ENCODE measurements around the gene TSC2. TPM values are rescaled to one million over a fixed set of nuclear protein-coding genes. Genes with fewer than 3 reads are reported as not detected.

TSC2 gene
- total and polyA plus RNA-seq, 5 donors from 2014 or later, result 22.7 to 133 (median 26.6) TPM

GRCh38 chr16:2063861-2064260 lies 16.1 kb downstream of the TSC2 start:
- no peak overlapping the region for H3K27ac Mint-ChIP-seq
- H3K4me3 Mint-ChIP-seq, result no peak overlapping the region
- H3K36me3 ChIP-seq (ENCODE audit: control insufficient read depth, insufficient read depth, low read length), result peaks cover 29% of the 10 kb centered on the region
- H3K4me1 ChIP-seq (ENCODE audit: control insufficient read depth, insufficient read depth, low read length, poor library complexity, severe bottlenecking), result no peaks in the 10 kb centered on the region
- no peaks in the 10 kb centered on the region for H3K27me3 ChIP-seq (ENCODE audit: control insufficient read depth, insufficient read depth, low read length)
- no peak overlapping the region for H3K4me3 ChIP-seq (ENCODE audit: low read depth, low read length)
- DNase-seq (no peak), ATAC-seq (ENCODE audit: low read depth in 2 of 2) (no peak)
- H3K27me3 Mint-ChIP-seq, result no peaks in the 10 kb centered on the region
- H3K9me3 ChIP-seq (ENCODE audit: control insufficient read depth in 2 of 2, low read length in 2 of 2), result no peaks in the 10 kb centered on the region
- no peak overlapping the region for H3K27ac ChIP-seq (ENCODE audit: insufficient read depth, low read length, poor library complexity, severe bottlenecking)
- H3K4me1 Mint-ChIP-seq, result no peaks in the 10 kb centered on the region
- H3K9me3 Mint-ChIP-seq, result no peaks in the 10 kb centered on the region
- H3K36me3 Mint-ChIP-seq, result peaks cover 19% of the 10 kb centered on the region

DNA sequence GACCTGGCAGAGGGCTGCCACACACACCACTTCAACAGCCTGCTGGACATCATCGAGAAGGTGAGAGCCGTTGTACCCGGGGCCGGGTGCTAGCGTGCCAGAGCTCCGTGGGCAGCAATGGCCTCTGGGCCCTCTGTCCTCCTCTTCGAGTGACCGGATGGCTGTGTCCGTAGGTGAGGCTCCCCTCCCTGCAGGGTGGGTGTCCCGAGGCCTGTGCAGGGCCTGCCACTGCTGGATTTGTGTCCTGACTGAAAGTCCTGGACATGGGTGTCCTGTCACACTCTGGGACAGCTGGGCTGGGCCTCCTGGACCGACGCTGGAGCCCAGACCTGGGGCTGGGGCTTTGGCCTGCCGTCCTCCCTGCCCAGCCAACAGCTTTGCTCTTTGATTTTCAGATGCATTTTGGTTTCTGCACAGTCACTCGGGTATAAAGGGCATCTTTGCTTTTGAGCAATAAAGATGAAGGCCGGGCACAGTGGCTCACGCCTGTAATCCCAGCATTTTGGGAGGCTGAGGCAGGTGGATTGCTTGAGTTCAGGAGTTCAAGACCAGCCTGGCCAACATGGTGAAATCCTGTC lies 16.7 kb downstream of the TSC2 start:
- H3K36me3 ChIP-seq (ENCODE audit: control insufficient read depth, insufficient read depth, low read length), result peaks cover 32% of the 10 kb centered on the region

GRCh38 chr16:2066139-2066538 lies 18.4 kb downstream of the TSC2 start:
- Mint-ChIP-seq H3K4me1 (no peaks in the 10 kb centered on the region), H3K27me3 (no peaks in the 10 kb centered on the region), H3K4me3 (no peak overlapping the region), H3K27ac (no peak overlapping the region), H3K9me3 (no peaks in the 10 kb centered on the region), H3K36me3 (peaks cover 24% of the 10 kb centered on the region)
- H3K27me3 ChIP-seq (ENCODE audit: control insufficient read depth, insufficient read depth, low read length), result no peaks in the 10 kb centered on the region
- DNase-seq, result no peak
- H3K27ac ChIP-seq (ENCODE audit: insufficient read depth, low read length, poor library complexity, severe bottlenecking), result no peak overlapping the region
- H3K36me3 ChIP-seq (ENCODE audit: control insufficient read depth, insufficient read depth, low read length), result peaks cover 34% of the 10 kb centered on the region
- H3K9me3 ChIP-seq (ENCODE audit: control insufficient read depth in 2 of 2, low read length in 2 of 2), result no peaks in the 10 kb centered on the region
- no peaks in the 10 kb centered on the region for H3K4me1 ChIP-seq (ENCODE audit: control insufficient read depth, insufficient read depth, low read length, poor library complexity, severe bottlenecking)
- ATAC-seq (ENCODE audit: low read depth in 2 of 2), result no peak
- no peak overlapping the region for H3K4me3 ChIP-seq (ENCODE audit: low read depth, low read length)

More for the DNA sequence above, 16.7 kb downstream of the TSC2 start:
- H3K36me3 Mint-ChIP-seq, result peaks cover 19% of the 10 kb centered on the region
- Histone ChIP-seq H3K27me3 (ENCODE audit: control insufficient read depth, insufficient read depth, low read length) (no peaks in the 10 kb centered on the region), H3K27ac (ENCODE audit: insufficient read depth, low read length, poor library complexity, severe bottlenecking) (no peak overlapping the region), H3K4me1 (ENCODE audit: control insufficient read depth, insufficient read depth, low read length, poor library complexity, severe bottlenecking) (no peaks in the 10 kb centered on the region), H3K4me3 (ENCODE audit: low read depth, low read length) (no peak overlapping the region), H3K9me3 (ENCODE audit: control insufficient read depth in 2 of 2, low read length in 2 of 2) (no peaks in the 10 kb centered on the region)
- H3K4me1 Mint-ChIP-seq, result no peaks in the 10 kb centered on the region
- no peak for ATAC-seq (ENCODE audit: low read depth in 2 of 2)
- H3K27ac Mint-ChIP-seq, result no peak overlapping the region
- no peaks in the 10 kb centered on the region for H3K9me3 Mint-ChIP-seq
- DNase-seq, result no peak
- no peaks in the 10 kb centered on the region for H3K27me3 Mint-ChIP-seq
- no peak overlapping the region for H3K4me3 Mint-ChIP-seq

GRCh38 chr16:2070576-2071453 lies 23.0 kb downstream of the TSC2 start:
- H3K36me3 ChIP-seq (ENCODE audit: control insufficient read depth, insufficient read depth, low read length), result peaks cover 53% of the 10 kb centered on the region
- Mint-ChIP-seq H3K36me3 (peaks cover 17% of the 10 kb centered on the region), H3K27ac (no peak overlapping the region), H3K4me1 (no peaks in the 10 kb centered on the region), H3K4me3 (no peak overlapping the region), H3K9me3 (no peaks in the 10 kb centered on the region), H3K27me3 (no peaks in the 10 kb centered on the region)
- H3K9me3 ChIP-seq (ENCODE audit: control insufficient read depth in 2 of 2, low read length in 2 of 2), result no peaks in the 10 kb centered on the region
- no peak overlapping the region for H3K4me3 ChIP-seq (ENCODE audit: low read depth, low read length)
- H3K27ac ChIP-seq (ENCODE audit: insufficient read depth, low read length, poor library complexity, severe bottlenecking), result no peak overlapping the region
- H3K27me3 ChIP-seq (ENCODE audit: control insufficient read depth, insufficient read depth, low read length), result no peaks in the 10 kb centered on the region
- DNase-seq, result no peak
- no peaks in the 10 kb centered on the region for H3K4me1 ChIP-seq (ENCODE audit: control insufficient read depth, insufficient read depth, low read length, poor library complexity, severe bottlenecking)
- ATAC-seq (ENCODE audit: low read depth in 2 of 2), result no peak

- Mint-ChIP-seq H3K4me1 (no peaks in the 10 kb centered on the region), H3K9me3 (peaks cover 0 to 2% (median 0%) of the 10 kb centered on the region in 7 donors), H3K4me3 (no peak overlapping the region), H3K27me3 (no peaks in the 10 kb centered on the region), H3K36me3 (peaks cover 12% of the 10 kb centered on the region), H3K27ac (no peak overlapping the region)
- Histone ChIP-seq H3K4me1 (ENCODE audit: control insufficient read depth, insufficient read depth, low read length, poor library complexity, severe bottlenecking) (no peaks in the 10 kb centered on the region), H3K36me3 (ENCODE audit: control insufficient read depth, insufficient read depth, low read length) (peaks cover 51% of the 10 kb centered on the region), H3K9me3 (ENCODE audit: control insufficient read depth in 2 of 2, low read length in 2 of 2) (no peaks in the 10 kb centered on the region), H3K4me3 (ENCODE audit: low read depth, low read length) (no peak overlapping the region), H3K27ac (ENCODE audit: insufficient read depth, low read length, poor library complexity, severe bottlenecking) (no peak overlapping the region), H3K27me3 (ENCODE audit: control insufficient read depth, insufficient read depth, low read length) (no peaks in the 10 kb centered on the region)
- DNase-seq (no peak), ATAC-seq (ENCODE audit: low read depth in 2 of 2) (no peak)
These were observed 23.8 kb downstream of the TSC2 start for GRCh38 chr16:2071454-2072202.

DNA sequence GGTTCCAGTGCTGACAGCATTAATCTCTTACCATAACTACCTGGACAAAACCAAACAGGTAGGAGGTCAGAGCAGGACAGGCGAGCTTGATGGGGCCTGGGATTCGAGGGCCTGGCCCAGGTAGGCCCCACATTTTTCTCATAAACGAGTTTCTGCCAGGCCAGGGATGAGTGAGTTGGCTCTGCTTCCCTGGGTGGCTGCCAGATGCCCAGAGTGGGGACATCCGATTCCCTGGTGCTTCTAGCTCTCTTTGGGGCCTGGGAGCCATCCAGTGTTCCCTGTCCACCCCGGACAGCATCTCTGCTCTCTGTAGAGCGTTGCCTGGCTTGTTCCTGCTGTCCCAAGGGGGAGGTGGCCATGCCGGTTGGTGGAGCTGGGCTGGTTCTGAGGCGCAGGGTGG lies 25.1 kb downstream of the TSC2 start:
- H3K4me3 ChIP-seq (ENCODE audit: low read depth, low read length), result no peak overlapping the region
- no peak overlapping the region for H3K4me3 Mint-ChIP-seq
- peaks cover 0 to 2% (median 0%) of the 10 kb centered on the region in 7 donors for H3K9me3 Mint-ChIP-seq
- no peaks in the 10 kb centered on the region for H3K9me3 ChIP-seq (ENCODE audit: control insufficient read depth in 2 of 2, low read length in 2 of 2)
- H3K27me3 ChIP-seq (ENCODE audit: control insufficient read depth, insufficient read depth, low read length), result no peaks in the 10 kb centered on the region
- no peak overlapping the region for H3K27ac Mint-ChIP-seq
- no peak for ATAC-seq (ENCODE audit: low read depth in 2 of 2)
- no peak overlapping the region for H3K27ac ChIP-seq (ENCODE audit: insufficient read depth, low read length, poor library complexity, severe bottlenecking)
- no peak for DNase-seq
- H3K36me3 ChIP-seq (ENCODE audit: control insufficient read depth, insufficient read depth, low read length), result peaks cover 46% of the 10 kb centered on the region
- no peaks in the 10 kb centered on the region for H3K27me3 Mint-ChIP-seq
- H3K36me3 Mint-ChIP-seq, result peaks cover 9% of the 10 kb centered on the region
- H3K4me1 Mint-ChIP-seq, result no peaks in the 10 kb centered on the region
- H3K4me1 ChIP-seq (ENCODE audit: control insufficient read depth, insufficient read depth, low read length, poor library complexity, severe bottlenecking), result no peaks in the 10 kb centered on the region

DNA sequence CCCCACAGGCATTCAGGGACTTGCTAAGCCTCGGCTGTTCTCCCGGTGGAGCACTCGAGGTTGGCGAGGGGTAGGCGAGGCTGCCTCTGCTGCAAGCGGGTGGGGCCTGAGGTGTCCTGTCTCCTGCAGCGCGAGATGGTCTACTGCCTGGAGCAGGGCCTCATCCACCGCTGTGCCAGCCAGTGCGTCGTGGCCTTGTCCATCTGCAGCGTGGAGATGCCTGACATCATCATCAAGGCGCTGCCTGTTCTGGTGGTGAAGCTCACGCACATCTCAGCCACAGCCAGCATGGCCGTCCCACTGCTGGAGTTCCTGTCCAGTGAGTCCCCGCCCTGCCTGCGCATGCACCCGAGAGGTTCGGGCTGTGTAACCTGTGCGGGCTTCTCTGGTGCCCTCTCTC lies 26.3 kb downstream of the TSC2 start:
- H3K27ac ChIP-seq (ENCODE audit: insufficient read depth, low read length, poor library complexity, severe bottlenecking), result no peak overlapping the region
- no peaks in the 10 kb centered on the region for H3K9me3 ChIP-seq (ENCODE audit: control insufficient read depth in 2 of 2, low read length in 2 of 2)
- no peaks in the 10 kb centered on the region for H3K27me3 ChIP-seq (ENCODE audit: control insufficient read depth, insufficient read depth, low read length)
- Mint-ChIP-seq H3K36me3 (peaks cover 5% of the 10 kb centered on the region), H3K4me1 (no peaks in the 10 kb centered on the region), H3K27me3 (no peaks in the 10 kb centered on the region), H3K9me3 (peaks cover 0 to 2% (median 0%) of the 10 kb centered on the region in 7 donors), H3K4me3 (no peak overlapping the region), H3K27ac (no peak overlapping the region)
- DNase-seq (no peak), ATAC-seq (ENCODE audit: low read depth in 2 of 2) (no peak)
- no peak overlapping the region for H3K4me3 ChIP-seq (ENCODE audit: low read depth, low read length)
- H3K36me3 ChIP-seq (ENCODE audit: control insufficient read depth, insufficient read depth, low read length), result peaks cover 37% of the 10 kb centered on the region
- H3K4me1 ChIP-seq (ENCODE audit: control insufficient read depth, insufficient read depth, low read length, poor library complexity, severe bottlenecking), result no peaks in the 10 kb centered on the region
